HepG2 (cell line): ENCODE measurements around the gene HNRNPUL1. TPM values are rescaled to one million over a fixed set of nuclear protein-coding genes. Genes with fewer than 3 reads are reported as not detected.

Experiments
- FOXP4 ChIP-seq: sonication (generic); formaldehyde crosslinking; IDR thresholded peaks from 2 replicates; pipeline ENCODE4 v1.4.0; 2020; ENCODE audit warnings: missing genetic modification reagents
- GABPA ChIP-seq, 2 experiments: IDR thresholded peaks; 2 replicates each; pipeline ENCODE4 v1.6.1; 2011 to 2016; ENCODE audit warnings: low read depth in 2 of 2, low read length in 1 of 2, missing biosample characterization in 1 of 2, missing genetic modification characterization in 1 of 2
- GRHL1 ChIP-seq: sonication (generic); formaldehyde crosslinking; conservative IDR thresholded peaks from 2 replicates; pipeline ENCODE4 v1.8.0; 2022; ENCODE audit warnings: missing genetic modification reagents
- KDM2A ChIP-seq: sonication (generic); formaldehyde crosslinking; IDR thresholded peaks from 2 replicates; pipeline ENCODE4 v1.4.0; 2020; ENCODE audit warnings: low read depth, missing genetic modification reagents, borderline replicate concordance
- MBD4 ChIP-seq: IDR thresholded peaks from 2 replicates; pipeline ENCODE4 v1.6.1; 2012; ENCODE audit warnings: low read length, inconsistent platforms, borderline replicate concordance
- NFE2L2 ChIP-seq: fragments of 150-350 bp; IDR thresholded peaks from 2 replicates; pipeline ENCODE4 v1.6.1; 2014; ENCODE audit warnings: low read length
- RARA ChIP-seq: IDR thresholded peaks from 2 replicates; pipeline ENCODE4 v1.6.1; 2016; ENCODE audit warnings: missing genetic modification reagents, missing compliant biosample characterization
- SP1 ChIP-seq, 2 experiments: fragments of 450-650 bp in 1 of 2; sonication (generic) in 1 of 2; formaldehyde crosslinking in 1 of 2; IDR thresholded peaks; 2 replicates each; pipeline versions ENCODE4 v1.4.0 to v1.6.1; 2016 to 2020; ENCODE audit warnings: missing genetic modification reagents in 1 of 2
- SSRP1 ChIP-seq: IDR thresholded peaks from 2 replicates; pipeline ENCODE4 v1.6.1; 2016; ENCODE audit warnings: control low read depth
- TARDBP ChIP-seq: sonication (generic); formaldehyde crosslinking; IDR thresholded peaks from 2 replicates; pipeline ENCODE4 v1.8.0; 2022; ENCODE audit warnings: mild to moderate bottlenecking, missing genetic modification reagents
- ZNF205 ChIP-seq: IDR thresholded peaks from 2 replicates; pipeline ENCODE4 v1.6.1; 2018; ENCODE audit warnings: missing biosample characterization, missing genetic modification reagents
- ZNF232 ChIP-seq: sonication (generic); formaldehyde crosslinking; IDR thresholded peaks from 2 replicates; pipeline ENCODE4 v1.4.0; 2020; ENCODE audit warnings: missing genetic modification reagents, borderline replicate concordance
- ZNF263 ChIP-seq: sonication (generic); formaldehyde crosslinking; IDR thresholded peaks from 2 replicates; pipeline ENCODE4 v1.4.0; 2020; ENCODE audit warnings: missing genetic modification reagents
- ZNF326 ChIP-seq: sonication (generic); formaldehyde crosslinking; IDR thresholded peaks from 2 replicates; pipeline ENCODE4 v1.4.0; 2020; ENCODE audit warnings: missing genetic modification reagents, borderline replicate concordance
- ZNF335 ChIP-seq: sonication (generic); formaldehyde crosslinking; IDR thresholded peaks from 2 replicates; pipeline ENCODE4 v1.4.0; 2020; ENCODE audit warnings: missing genetic modification reagents
- ZNF33A ChIP-seq: sonication (generic); formaldehyde crosslinking; IDR thresholded peaks from 2 replicates; pipeline ENCODE4 v1.5.1; 2020; ENCODE audit warnings: missing genetic modification reagents, mild to moderate bottlenecking, moderate library complexity, borderline replicate concordance
- ZNF570 ChIP-seq: sonication (generic); formaldehyde crosslinking; IDR thresholded peaks from 2 replicates; pipeline ENCODE4 v1.4.0; 2020; ENCODE audit warnings: mild to moderate bottlenecking, missing genetic modification reagents, borderline replicate concordance
- ZSCAN12 ChIP-seq: sonication (generic); formaldehyde crosslinking; IDR thresholded peaks from 2 replicates; pipeline ENCODE4 v1.9.0; 2021; ENCODE audit warnings: mild to moderate bottlenecking, missing genetic modification reagents
- ZSCAN9 ChIP-seq: IDR thresholded peaks from 2 replicates; pipeline ENCODE4 v1.6.1; 2016; ENCODE audit warnings: borderline replicate concordance
- polyA plus RNA-seq, 8 experiments: library from polyadenylated mRNA; depleted of rRNA in 3 of 8; stranded (reverse) in 7 of 8; unstranded in 1 of 8; fragments of >200 nt; fragmentation: Illumina TruSeq in 4 of 8; extraction: Trizol in 4 of 8; gene quantifications; 2 replicates each; pipeline versions ENCODE4 v1.2.1 to v1.2.3, GENCODE V29; 2011 to 2016; ENCODE audit warnings: low read depth in 4 of 8, missing spikeins in 1 of 8, mixed read lengths in 1 of 8; ENCODE audit not compliant: insufficient read depth in 1 of 8
- total RNA-seq, 5 experiments: library from RNA; depleted of rRNA; stranded (reverse); fragments of >200 nt; fragmentation: Illumina TruSeq; extraction: Trizol; gene quantifications; 2 replicates each; pipeline ENCODE4 v1.2.3, GENCODE V29; 2016; ENCODE audit warnings: low read depth in 1 of 5
- TF ChIP-seq, protein P1 (sequence below): sonication (generic); formaldehyde crosslinking; conservative IDR thresholded peaks from 2 replicates; pipeline ENCODE4 v1.8.1; 2023; ENCODE audit warnings: missing genetic modification reagents
- TF ChIP-seq, protein P2 (sequence below): sonication (generic); formaldehyde crosslinking; IDR thresholded peaks from 2 replicates; pipeline ENCODE4 v1.4.0; 2020; ENCODE audit warnings: missing genetic modification reagents, borderline replicate concordance

Gene HNRNPUL1
- total and polyA plus RNA-seq, 2 of the 13 experiments (the other 11 are each of a cell fraction or from before 2014, with no cell fraction given) = 30.9 to 81.7 TPM

- no peak for TF ChIP-seq ZSCAN12 (CRISPR knock-in tag)
- 0 out of 2 replicates have a peak, but pooled peaks have one; percentile 60 for TF ChIP-seq ZNF335 (CRISPR knock-in tag)
- no peak for TF ChIP-seq ZSCAN9
- peak; percentile 63 for TF ChIP-seq RARA
- no peak for TF ChIP-seq MBD4
- TF ChIP-seq, protein P1, sequence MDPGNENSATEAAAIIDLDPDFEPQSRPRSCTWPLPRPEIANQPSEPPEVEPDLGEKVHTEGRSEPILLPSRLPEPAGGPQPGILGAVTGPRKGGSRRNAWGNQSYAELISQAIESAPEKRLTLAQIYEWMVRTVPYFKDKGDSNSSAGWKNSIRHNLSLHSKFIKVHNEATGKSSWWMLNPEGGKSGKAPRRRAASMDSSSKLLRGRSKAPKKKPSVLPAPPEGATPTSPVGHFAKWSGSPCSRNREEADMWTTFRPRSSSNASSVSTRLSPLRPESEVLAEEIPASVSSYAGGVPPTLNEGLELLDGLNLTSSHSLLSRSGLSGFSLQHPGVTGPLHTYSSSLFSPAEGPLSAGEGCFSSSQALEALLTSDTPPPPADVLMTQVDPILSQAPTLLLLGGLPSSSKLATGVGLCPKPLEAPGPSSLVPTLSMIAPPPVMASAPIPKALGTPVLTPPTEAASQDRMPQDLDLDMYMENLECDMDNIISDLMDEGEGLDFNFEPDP (CRISPR knock-in tag) = no peak
- TF ChIP-seq KDM2A (CRISPR knock-in tag) = peak; percentile 59; the same call in 1 of the 2 replicates
- no peak for TF ChIP-seq ZNF570
- TF ChIP-seq ZNF326 = no peak
- TF ChIP-seq ZNF232 (CRISPR knock-in tag) = no peak
- TF ChIP-seq SSRP1 (CRISPR knock-in tag) = no peak
- 0 out of 2 replicates have a peak, but pooled peaks have one; percentile 14 for TF ChIP-seq TARDBP (CRISPR knock-in tag)
- peak; percentile 63 for TF ChIP-seq ZNF263
- no peak for TF ChIP-seq GABPA (IDR thresholded peaks at IDR 0.05; ENCODE audit: low read depth, low read length)
- no peak; the same call in 1 of the 2 replicates for TF ChIP-seq GABPA (CRISPR knock-in tag; IDR thresholded peaks at IDR 0.05; ENCODE audit: low read depth)
- TF ChIP-seq SP1 (IDR thresholded peaks at IDR 0.05) = no peak
- TF ChIP-seq SP1 (CRISPR knock-in tag; IDR thresholded peaks at IDR 0.05) = peak; percentile 59; the same call in 1 of the 2 replicates
- TF ChIP-seq GRHL1 (CRISPR knock-in tag) = no peak
- 0 out of 2 replicates have a peak, but pooled peaks have one; percentile 8 for TF ChIP-seq ZNF205 (CRISPR knock-in tag)
- TF ChIP-seq, protein P2, sequence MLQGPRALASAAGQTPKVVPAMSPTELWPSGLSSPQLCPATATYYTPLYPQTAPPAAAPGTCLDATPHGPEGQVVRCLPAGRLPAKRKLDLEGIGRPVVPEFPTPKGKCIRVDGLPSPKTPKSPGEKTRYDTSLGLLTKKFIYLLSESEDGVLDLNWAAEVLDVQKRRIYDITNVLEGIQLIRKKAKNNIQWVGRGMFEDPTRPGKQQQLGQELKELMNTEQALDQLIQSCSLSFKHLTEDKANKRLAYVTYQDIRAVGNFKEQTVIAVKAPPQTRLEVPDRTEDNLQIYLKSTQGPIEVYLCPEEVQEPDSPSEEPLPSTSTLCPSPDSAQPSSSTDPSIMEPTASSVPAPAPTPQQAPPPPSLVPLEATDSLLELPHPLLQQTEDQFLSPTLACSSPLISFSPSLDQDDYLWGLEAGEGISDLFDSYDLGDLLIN (CRISPR knock-in tag) = no peak
- no peak for TF ChIP-seq ZNF33A
- 0 out of 2 replicates have a peak, but pooled peaks have one; percentile 14 for TF ChIP-seq NFE2L2
- TF ChIP-seq FOXP4 = peak; percentile 79
Observed at GRCh38 chr19:41323430-41324125, 59.4 kb downstream of the HNRNPUL1 start (continued).
